ENCODE measurements around the gene KCNC1.

Gene KCNC1

DNA sequence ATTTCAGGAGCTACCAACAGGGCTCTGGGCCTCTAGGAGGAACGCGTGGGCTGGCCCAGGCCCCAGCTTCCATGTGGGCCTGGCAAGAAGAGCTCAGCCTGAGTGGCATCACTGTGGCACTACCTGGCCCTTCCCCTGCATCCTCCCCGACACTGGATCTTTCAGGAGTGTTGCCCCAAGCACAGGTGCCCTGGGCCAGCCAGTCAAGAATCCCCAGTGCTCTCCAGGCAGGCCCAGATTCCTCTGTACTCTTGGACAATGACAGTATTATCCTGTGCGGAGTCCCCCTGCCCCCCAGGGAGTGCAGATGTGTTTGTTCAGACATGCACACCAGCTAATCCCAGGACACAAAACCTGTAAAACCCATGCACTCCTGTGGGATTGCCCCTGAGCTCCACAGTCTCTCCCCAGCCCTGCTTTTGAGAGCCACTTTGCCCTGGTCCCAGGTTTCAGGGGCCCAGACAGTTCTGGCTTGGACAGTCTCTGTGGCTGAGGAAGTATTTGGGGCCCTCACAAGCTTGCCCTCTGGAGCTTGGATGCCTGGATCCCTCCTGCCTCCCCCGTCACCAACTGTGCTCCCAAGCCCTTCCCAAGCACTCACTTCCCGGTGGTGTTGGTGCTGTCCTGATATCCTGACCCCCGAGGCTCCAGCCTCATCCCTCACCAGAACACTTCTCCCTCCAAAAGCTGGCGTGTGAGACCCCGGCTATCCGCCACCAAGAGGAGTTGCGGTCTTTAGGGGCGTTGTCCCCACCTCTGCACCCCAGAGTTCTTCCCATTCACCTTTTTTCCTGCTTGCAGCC is 39.9 kb downstream of the KCNC1 start:
- DNase-seq (ENCODE audit: low read depth) = no peak

DNA sequence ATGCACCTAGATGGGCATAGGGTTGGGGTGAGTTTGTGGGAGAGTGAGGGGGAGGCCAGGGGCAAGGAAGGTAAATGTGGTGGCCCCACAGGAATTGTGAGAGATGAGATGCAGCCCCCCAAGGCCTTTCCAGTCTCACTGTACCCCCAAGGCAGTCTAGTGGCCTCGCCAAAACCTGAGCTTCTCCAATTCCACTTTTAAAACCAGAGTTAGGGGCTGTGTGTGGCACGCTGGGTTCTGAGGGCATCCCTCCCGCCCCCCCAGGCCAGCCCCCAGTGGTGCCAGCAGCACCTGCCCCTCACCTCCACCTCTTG is 40.4 kb downstream of the KCNC1 start:
- DNase-seq (ENCODE audit: low read depth) = no peak

DNA sequence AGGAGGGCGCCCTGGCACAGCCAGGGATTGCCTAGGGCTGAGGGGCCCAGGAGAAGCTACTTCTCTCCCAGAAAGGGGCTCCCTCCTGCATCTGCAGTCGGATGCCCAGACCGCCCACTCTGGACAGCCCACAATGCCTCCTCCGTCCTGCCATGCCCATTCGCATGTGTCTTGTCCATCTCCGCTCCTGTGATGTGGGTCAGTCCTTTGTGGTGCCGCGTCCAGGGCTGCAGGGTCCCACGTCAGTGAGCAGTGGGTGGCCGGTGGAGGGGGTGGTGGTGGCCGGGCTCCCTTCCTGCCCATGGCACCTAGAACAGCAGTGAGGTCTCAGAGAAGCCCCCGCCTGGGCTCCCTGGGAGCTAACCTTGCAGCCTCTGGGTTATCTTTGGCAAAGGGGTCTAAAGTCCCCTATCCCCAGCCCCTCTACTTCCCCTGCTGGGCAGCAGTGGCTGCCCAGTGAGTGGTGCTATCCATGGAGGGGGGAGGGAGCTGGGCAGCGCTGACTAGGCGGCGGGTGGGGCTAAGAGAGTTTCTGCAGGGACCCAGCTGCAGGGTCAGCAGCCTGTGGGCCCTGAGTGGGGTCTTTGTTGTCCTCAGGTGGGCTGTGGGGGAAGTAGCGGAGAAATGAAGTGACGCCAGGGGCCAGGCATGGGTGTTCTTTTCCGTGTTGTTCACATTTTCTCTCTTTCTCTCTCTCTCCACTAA is 41.1 kb downstream of the KCNC1 start:
- no peak for DNase-seq (ENCODE audit: low read depth)

DNA sequence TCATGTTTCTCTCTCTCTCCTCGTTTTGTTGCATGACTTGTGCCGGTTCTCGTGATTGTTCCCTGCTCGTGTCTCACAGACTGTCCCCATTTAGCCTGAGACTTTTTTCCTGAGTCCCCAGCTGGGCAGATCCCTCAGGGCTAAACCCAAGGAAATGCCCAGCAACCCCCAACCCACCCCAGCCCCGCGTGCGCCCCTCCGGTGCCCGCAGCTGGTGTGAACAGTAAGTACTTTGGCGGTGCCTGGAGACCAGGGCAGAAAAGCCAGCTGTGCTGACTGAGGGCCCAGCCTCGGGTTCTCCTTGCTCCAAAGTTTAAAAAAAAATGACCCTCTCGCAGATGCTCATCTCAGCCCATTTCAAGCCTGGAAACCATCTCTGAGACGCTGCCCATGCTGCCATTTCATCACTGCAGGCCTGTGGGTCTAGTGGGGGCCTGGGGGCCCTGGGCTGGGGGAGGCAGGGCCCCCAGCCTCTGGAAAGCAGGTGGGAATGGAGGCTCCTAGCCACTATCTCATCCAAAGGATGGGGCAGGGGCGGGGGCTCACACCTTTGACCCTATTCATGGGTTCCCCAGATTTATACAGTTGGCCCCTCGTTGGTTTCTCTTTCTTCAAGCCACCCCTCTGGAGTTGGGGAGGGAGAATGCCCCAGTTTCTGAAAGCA is 41.8 kb downstream of the KCNC1 start:
- DNase-seq (ENCODE audit: low read depth) = no peak

DNA sequence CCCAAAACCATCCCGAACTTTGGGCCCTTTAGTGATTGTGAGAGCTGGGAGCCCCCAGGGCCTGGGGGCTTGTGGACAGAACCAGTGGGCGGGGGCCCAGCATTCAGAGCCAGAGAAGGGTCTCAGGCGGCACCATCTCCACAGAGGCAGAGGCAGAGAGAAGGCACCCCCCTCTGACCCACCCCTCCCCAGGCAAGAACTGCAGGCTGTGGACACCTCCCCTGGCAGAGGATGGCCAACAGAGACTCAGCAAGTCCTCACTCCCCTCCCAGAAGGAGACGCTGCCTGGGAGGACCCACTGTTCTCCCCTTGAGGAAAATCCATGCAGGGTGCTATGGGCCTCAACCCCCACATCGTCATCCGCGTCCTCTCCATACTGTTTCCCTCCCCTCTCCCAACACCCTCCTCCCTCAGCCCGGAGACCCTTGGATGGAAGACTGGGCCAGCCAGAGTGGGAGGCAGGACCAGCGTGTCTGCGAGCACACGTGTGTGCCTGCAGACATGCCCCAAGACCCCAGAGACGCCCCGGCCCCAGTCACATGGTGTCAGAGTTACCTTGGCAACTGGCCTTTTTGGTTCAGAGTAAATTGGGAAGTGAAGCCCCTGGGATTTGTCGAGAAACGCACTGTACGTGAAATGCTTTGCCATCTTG is 42.6 kb downstream of the KCNC1 start:
- no peak for DNase-seq (ENCODE audit: low read depth)

DNA sequence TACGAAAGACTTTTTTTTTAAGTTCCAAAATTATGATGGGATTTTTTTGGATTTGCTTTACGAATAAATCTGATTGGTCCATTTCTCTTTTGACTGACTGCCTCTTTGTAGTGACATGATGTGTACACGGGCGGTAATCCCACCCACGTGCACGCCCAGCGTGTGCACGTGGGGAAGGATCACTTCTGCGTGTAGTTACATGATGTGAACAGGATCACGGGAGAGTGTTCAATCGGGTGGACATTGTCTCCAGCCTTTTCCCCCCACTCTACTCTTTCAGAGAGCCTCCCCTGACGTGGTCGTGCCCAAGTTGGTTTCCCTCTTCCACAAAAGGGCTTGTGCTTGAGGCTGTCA is 43.1 kb downstream of the KCNC1 start:
- no peak for DNase-seq (ENCODE audit: low read depth)

DNA sequence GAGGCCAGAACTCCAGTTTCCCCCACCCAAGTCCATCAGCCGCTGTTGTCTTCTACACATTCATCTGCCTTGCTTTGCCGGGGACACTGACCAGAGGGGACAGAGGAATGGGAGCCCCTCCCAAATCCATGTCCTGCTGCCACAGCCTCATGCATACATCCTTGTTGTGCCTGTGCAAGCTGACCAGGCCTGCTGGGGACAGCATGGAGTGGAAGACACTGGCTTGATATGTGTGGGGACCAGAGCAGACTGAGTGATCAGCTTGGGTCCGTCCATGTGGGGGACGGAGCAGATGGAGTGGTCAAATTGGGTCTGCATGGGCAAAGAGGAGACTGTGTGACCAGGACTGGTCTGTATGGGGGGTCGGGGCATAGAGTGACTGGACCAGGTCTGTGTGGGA is 43.8 kb downstream of the KCNC1 start:
- no peak for DNase-seq (ENCODE audit: low read depth)

DNA sequence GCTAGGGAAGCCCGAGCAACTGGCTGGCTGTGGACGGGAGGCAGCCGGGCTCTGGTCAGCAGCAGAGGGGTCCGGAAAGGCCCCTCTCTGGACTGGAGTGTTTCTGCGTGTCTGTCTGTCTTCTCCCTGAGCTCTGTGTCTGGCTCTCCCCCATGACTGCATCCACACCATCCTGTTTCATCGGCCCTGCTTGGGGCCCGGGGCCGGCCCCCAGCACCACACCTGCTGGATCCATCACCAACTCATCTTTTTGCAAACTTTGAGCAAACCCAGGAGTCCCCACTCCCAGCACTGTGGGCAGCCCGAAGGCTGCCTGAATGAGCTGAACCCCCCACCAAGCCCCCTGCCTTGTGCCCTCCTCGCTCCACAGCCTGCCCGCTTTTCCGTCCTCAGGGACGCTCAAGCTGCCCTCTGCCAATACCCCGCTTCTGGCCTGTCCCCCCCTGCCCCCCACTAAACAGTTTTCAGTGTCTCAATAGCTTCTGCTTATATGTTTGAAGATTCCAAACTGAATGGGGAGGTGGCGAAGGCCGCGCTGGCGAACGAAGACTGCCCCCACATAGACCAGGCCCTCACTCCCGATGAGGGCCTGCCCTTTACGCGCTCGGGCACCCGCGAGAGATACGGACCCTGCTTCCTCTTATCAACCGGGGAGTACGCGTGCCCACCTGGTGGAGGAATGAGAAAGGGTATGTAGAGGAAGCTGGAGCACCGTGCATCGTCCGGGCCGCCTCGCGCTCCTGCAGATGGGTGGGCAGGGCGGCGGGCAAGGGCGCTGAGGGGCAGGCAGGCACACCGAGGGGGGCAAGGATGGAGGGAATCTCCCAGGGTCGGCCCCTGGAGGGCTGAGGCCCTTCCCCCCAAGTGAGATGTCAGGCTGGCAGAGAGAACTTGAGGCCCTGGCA is 44.6 kb downstream of the KCNC1 start:
- DNase-seq (ENCODE audit: low read depth) = no peak

DNA sequence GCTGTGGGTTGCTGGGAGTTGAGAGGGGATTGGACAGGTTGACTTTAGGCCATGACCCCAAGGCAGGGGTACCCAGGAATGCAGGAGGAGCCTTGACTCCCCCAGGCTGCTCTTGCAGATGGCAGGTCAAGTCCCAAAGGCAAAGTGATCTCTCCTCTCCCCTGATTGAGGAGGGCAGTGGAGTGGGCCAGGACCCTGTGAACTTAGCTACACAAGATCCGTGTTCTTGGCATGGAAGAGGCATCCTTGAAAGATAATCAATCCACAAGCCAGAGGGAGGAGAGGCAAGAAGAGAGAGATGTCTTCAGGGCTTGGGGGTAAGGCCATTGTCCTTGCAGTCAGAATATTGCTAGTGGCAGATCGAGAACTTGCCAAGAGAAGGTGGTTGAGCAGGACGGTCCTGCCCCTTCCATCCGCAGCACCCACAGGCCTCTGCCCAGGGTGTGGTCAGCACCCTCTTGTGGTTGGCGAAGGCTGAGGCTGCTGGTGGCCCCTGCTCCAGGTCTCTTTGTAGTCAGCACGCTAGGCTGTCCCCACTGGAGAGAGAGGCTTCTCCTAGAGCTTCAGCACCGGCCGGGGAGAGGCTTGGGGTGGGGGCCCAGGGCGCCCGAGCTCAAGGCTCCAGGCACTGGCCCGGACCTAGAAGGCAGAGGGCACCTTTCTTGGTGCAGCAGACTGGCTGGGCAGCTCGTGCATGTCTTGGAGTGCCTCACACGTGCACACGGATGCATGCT is 45.4 kb downstream of the KCNC1 start:
- DNase-seq (ENCODE audit: low read depth) = no peak

DNA sequence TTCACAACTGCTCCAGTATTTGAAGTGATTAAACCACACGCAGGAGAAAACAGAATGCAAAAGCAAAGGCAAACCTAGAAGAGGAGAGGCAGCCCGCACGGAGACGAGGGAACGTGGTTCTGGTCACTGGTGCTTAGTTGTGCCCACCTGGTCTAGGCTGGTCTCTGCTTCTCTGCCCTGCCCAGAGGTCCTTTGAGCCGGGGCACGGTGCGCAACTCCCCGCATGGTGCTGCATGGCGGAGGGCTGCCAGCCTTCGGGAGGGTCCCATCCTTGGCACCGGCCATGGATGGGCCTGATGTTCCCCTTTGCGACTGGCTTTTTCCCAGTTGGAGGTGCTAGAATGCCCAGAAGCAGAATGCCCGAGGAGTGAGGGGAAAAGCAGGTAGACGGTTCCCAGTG is 46.1 kb downstream of the KCNC1 start:
- DNase-seq (ENCODE audit: low read depth) = no peak

DNA sequence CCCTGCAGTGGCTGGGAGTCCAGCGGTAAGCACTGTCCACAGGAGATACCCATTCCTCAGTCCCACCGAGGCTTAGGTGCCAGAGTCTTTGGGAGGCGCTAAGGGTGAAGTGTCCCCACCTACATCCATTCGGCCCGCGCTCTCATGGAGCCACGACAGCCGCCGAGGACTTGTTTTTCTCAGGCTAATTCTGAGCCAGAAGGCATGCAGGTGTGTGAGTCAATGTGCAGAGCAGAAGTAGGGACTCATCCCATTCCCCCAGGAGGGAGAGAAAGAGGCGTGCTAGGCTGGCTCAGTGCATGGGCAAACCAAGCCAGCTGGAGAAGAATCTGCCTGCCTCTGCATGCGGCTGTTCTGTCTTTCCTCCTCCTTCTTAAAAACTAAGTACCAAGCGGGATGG is 46.6 kb downstream of the KCNC1 start:
- no peak for DNase-seq (ENCODE audit: low read depth)

DNA sequence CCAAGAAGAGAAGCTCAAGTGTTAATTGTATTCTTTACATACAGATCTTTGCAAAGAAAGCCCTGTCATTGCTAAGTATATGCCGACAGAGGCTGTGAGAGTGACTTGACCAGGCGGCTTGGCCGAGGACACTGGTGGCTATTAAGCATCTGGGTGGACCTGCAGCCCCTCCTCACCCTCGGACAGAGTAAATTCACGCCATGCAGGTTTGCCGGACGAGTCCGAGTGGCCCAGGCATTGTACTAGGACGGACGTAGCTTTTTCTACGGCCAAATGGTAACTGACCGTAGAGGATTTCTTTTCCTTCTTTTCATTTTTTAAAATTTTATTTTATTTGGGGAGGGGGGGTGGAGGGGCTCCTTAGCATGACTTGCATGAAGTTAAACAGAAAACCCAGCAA is 47.0 kb downstream of the KCNC1 start:
- DNase-seq (ENCODE audit: low read depth) = no peak

DNA sequence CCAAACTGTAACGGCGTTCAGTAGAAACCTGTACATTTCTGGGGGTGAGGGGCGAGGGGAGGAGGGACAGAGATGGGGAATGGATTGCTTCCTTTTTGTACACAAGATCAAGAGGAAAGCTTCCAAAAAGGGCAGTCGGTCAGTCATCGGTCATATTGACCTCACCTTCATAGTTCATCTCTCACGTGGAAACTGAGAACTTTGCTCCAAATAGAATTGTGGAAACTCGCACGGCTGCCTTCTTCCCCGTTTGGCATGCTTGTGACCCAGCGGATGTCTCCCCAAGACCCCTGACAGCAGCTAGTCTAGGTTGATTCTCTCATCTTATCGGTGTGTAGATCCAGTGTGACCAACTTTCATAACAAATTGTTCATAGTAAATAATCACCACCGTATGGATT is 47.6 kb downstream of the KCNC1 start:
- no peak for DNase-seq (ENCODE audit: low read depth)

DNA sequence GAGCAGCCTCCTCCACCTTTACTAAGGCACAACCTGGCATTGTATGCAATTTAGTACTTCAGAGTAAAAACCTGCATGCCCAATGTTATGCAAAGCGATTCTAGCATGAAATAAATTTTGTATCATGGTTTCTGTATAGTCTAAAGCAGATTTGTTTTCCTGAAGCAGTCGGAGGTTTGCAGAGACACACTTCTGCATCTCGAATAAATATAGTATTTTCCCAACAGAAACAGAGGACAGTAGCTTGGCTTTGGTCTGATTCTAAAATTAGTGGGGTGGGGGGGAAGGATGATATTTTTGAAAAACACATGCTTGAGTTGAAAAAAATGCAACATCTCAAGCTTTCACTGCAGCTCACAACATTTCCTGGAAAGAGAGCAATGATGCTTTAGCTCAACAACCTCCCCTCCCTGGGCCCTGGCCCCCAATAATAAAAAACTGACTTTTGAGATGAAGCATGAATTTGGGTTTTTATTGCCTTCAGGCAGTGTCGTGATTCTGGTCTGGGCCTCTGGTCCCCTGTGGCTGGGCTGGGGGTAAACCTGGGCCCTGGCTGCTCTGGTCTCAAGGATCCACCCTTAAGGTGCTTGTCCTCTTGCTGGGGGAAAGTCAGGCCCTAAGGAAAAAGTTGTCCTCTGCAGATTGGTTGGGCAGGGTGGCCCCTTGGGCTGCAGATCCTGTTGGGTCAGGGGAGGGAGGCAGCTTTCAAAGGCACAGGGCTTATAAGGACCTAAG is 48.2 kb downstream of the KCNC1 start:
- DNase-seq (ENCODE audit: low read depth) = no peak

DNA sequence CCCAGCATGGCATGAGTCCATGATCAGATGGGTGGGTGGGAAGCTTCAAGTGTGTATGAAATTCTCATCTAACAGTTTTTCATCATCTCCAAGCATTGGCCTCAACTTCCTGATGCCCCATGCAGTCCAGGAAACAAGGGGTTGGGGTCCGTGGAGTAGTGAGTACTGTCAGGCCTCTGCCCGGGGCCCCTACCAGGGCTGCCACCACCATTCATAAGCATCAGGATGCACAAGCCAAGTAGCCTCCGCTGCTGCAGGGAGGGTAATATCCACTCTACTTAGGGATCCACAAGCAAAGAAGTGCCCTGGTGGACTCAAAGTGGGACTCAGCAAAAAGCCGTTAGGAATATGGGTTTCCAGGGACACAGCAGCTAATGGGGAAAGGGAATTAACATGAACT is 49.3 kb downstream of the KCNC1 start:
- DNase-seq (ENCODE audit: low read depth) = no peak

DNA sequence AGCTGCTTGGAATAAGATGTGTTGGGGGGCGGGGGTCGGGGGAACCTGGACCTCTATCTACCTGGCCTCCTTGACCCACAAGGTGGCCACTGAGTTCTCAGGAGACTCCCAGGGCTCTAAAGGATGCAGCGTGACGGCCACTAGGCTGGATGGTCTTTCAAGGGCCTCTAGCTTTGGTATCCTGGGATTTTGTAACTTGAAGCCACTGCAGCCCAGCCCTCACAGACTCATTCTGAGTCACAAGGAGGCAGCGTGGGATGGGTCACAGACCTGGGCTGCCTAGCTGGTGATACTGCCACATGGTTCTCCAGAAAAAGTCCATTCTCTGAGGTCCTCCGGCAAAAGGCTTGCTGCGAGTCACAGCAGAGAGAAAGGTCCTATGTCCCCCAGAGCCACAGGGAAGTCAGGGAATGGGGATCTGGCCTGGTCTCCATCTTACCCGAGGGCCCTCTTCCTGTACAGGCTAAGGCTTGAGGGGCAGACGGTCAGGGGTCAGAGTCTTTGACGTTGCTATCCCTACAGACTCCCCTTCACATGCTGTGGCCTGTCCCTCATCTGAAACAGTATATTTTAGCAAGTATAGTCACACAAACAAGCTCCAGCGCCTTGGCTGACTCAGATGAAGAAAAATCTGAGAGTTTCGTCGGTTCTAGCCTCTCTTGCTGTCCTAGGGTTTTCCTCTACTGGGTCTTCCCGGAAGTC is 52.4 kb downstream of the KCNC1 start:
- DNase-seq (ENCODE audit: low read depth) = peak; percentile 75

DNA sequence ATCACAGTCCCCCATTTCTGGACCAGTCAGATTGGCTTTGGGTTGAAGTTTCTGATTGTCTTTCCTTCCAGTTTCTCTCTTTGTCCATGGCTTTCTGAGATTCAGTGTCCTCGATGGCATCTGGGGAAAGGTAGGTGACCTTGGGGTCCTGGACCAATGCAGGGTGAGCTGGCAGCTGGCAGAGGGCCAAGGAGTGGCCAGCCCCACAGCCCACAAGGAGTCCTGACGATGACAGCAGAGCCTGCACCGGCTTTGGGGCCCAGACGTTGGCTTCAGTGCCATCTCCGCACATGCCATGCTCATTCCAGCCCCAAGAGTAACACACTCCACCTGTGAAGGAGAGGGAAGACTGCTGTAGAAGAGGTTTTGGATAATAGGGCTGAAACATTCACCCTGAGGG is 53.5 kb downstream of the KCNC1 start:
- DNase-seq (ENCODE audit: low read depth) = no peak

DNA sequence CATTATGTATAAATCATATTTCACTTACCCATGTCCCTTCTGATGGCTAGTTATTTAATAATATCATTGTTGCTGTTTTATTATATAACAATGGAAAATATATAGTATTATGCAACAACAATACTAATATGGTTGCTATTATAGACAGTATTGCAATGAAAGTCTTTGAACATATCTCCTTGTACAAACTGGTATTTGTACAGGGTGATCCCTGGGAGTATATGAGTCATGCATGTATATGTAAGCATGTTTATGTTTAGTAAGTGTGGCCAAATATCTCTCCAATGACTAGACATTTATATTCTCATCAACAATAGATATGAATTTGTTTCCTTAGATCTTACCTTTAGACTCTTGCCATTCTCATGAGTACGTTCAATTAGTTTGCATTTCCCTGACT is 55.9 kb downstream of the KCNC1 start:
- DNase-seq (ENCODE audit: low read depth) = no peak

DNA sequence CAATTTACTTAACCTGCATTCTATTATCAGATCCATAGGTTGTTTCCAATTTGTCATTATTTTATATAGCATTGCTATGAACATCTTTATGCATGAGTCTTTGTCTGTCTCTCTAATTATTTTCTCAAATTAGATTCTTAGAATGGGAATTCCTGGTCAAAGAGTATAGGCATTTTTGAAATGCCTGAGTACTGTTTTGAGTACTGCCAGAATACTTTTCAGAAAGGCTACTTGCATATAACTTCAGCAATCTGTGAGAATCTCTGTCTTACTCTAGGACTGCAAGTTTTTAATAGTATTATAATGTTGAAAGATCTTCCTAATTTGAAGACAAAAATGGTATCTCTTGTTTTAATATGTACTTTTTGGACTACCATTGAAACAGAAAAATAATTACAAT is 56.6 kb downstream of the KCNC1 start:
- no peak for DNase-seq (ENCODE audit: low read depth)

DNA sequence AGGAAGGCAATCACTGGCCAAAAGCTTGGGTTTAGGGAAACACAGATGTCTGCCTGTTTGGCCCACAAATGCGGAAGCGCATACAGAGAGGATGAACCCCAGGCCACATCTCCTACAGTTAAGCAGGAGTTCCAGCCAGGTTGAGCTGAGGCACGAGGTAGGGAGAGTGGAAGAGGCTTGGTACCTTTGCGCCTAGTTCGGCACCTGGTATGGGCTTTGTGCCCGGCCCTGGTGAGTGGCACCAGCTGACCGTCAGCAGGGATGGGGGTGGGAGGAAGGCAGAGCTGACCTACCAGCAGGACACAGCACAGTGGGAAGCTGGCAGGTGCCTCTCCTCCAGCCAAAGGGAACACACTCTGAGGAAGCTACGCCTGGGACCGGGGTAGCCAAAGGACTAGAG is 57.6 kb downstream of the KCNC1 start:
- no peak for DNase-seq (ENCODE audit: low read depth)
